K562 (cell line): ENCODE data around the gene ZBTB46. TPM values are rescaled to one million over a fixed set of nuclear protein-coding genes. Genes with fewer than 3 reads are reported as not detected.

Experiments used
- CBFB ChIP-seq: sonication (generic); formaldehyde crosslinking; IDR thresholded peaks from 2 replicates; pipeline ENCODE4 v1.4.0; 2020; ENCODE audit warnings: mild to moderate bottlenecking, missing genetic modification reagents
- CC2D1A ChIP-seq: fragments of 450-650 bp; IDR thresholded peaks from 2 replicates; pipeline ENCODE4 v1.6.1; 2017; ENCODE audit warnings: mild to moderate bottlenecking
- ESRRB ChIP-seq: fragments of 250-450 bp; sonication (Bioruptor Pico); IDR thresholded peaks from 2 replicates; pipeline ENCODE4 v1.5.0; 2020; ENCODE audit warnings: mild to moderate bottlenecking, moderate library complexity, borderline replicate concordance
- HDAC1 ChIP-seq, 2 experiments: fragments of 450-650 bp; IDR thresholded peaks; 2 replicates each; pipeline ENCODE4 v1.6.1; 2016 to 2017; ENCODE audit warnings: inconsistent platforms in 1 of 2, mild to moderate bottlenecking in 1 of 2, moderate library complexity in 1 of 2
- HMG20B ChIP-seq: fragments of 250-450 bp; sonication (Bioruptor Pico); IDR thresholded peaks from 2 replicates; pipeline ENCODE4 v1.5.0; 2021; ENCODE audit warnings: mild to moderate bottlenecking
- HSF4 ChIP-seq: fragments of 250-450 bp; sonication (Bioruptor Pico); IDR thresholded peaks from 2 replicates; pipeline ENCODE4 v2.1.2; 2022; ENCODE audit warnings: mild to moderate bottlenecking, moderate library complexity, borderline replicate concordance
- MAFK ChIP-seq: IDR thresholded peaks from 2 replicates; pipeline ENCODE4 v1.6.1; 2011; ENCODE audit warnings: low read length, improper control_type of control experiment
- SNRNP70 ChIP-seq: fragments of 200-400 bp; formaldehyde crosslinking; optimal IDR thresholded peaks from 2 replicates; pipeline ENCODE3; 2017; ENCODE audit warnings: low read depth, low read length
- TARDBP ChIP-seq: fragments of 450-650 bp; IDR thresholded peaks from 2 replicates; pipeline ENCODE4 v1.6.1; 2016
- VEZF1 ChIP-seq: fragments of 200-800 bp; sonication (Bioruptor generic); IDR thresholded peaks from 2 replicates; pipeline ENCODE4 v1.6.1; 2017; ENCODE audit warnings: missing genetic modification characterization, missing compliant biosample characterization
- ZNF197 ChIP-seq: fragments of 200-800 bp; sonication (Bioruptor generic); IDR thresholded peaks from 2 replicates; pipeline ENCODE4 v1.6.1; 2016; ENCODE audit warnings: low read depth, missing genetic modification characterization, missing compliant biosample characterization
- ZNF263 ChIP-seq: sonication (generic); formaldehyde crosslinking; IDR thresholded peaks from 2 replicates; pipeline ENCODE4 v1.8.0; 2022; ENCODE audit warnings: mild to moderate bottlenecking, missing genetic modification reagents, borderline replicate concordance
- polyA plus RNA-seq, 8 experiments: library from polyadenylated mRNA; depleted of rRNA in 4 of 8; stranded (reverse) in 5 of 8; unstranded in 3 of 8; fragments of >200 nt; fragmentation: Nextera tagmentation in 2 of 8; fragmentation: Illumina TruSeq in 1 of 8; extraction: Ambion mirVana in 2 of 8; extraction: Trizol in 1 of 8; gene quantifications; 2 replicates each; pipeline versions ENCODE4 v1.2.1 to v1.2.3, GENCODE V29; 2011 to 2014; ENCODE audit warnings: inconsistent platforms in 1 of 8, missing spikeins in 1 of 8
- total RNA-seq, 7 experiments: library from RNA; depleted of rRNA in 6 of 7; stranded (reverse); fragments of >200 nt in 6 of 7; fragmentation: Illumina TruSeq in 2 of 7; extraction: Trizol in 2 of 7; gene quantifications; 2 replicates each; pipeline versions ENCODE4 v1.2.1 to v1.2.3, GENCODE V29; 2011 to 2021; ENCODE audit warnings: low replicate concordance in 1 of 7
- TF ChIP-seq, protein P1 (sequence below): sonication (generic); formaldehyde crosslinking; IDR thresholded peaks from 2 replicates; pipeline ENCODE4 v1.8.0; 2023; ENCODE audit warnings: mild to moderate bottlenecking, missing genetic modification reagents
- TF ChIP-seq, protein P2 (sequence below): fragments of 250-450 bp; sonication (Bioruptor Pico); IDR thresholded peaks from 2 replicates; pipeline ENCODE4 v1.9.0; 2021; ENCODE audit warnings: mild to moderate bottlenecking
- TF ChIP-seq, protein P3 (sequence below): fragments of 450-650 bp; IDR thresholded peaks from 2 replicates; pipeline ENCODE4 v1.6.1; 2017; ENCODE audit warnings: antibody characterized with exemption, mild to moderate bottlenecking
- TF ChIP-seq, protein P4 (sequence below): fragments of 450-650 bp; IDR thresholded peaks from 2 replicates; pipeline ENCODE4 v1.6.1; 2016; ENCODE audit warnings: missing biosample characterization, missing genetic modification characterization

The ZBTB46 gene
- total and polyA plus RNA-seq, 9 of the 15 experiments (the other 6 are each of a cell fraction or from before 2014, with no cell fraction given) = 0.29 to 4.1 (median 1.1) TPM

GRCh38 chr20:63740070-63740626, 90.9 kb downstream of the ZBTB46 start (continued):
- TF ChIP-seq, protein P1, sequence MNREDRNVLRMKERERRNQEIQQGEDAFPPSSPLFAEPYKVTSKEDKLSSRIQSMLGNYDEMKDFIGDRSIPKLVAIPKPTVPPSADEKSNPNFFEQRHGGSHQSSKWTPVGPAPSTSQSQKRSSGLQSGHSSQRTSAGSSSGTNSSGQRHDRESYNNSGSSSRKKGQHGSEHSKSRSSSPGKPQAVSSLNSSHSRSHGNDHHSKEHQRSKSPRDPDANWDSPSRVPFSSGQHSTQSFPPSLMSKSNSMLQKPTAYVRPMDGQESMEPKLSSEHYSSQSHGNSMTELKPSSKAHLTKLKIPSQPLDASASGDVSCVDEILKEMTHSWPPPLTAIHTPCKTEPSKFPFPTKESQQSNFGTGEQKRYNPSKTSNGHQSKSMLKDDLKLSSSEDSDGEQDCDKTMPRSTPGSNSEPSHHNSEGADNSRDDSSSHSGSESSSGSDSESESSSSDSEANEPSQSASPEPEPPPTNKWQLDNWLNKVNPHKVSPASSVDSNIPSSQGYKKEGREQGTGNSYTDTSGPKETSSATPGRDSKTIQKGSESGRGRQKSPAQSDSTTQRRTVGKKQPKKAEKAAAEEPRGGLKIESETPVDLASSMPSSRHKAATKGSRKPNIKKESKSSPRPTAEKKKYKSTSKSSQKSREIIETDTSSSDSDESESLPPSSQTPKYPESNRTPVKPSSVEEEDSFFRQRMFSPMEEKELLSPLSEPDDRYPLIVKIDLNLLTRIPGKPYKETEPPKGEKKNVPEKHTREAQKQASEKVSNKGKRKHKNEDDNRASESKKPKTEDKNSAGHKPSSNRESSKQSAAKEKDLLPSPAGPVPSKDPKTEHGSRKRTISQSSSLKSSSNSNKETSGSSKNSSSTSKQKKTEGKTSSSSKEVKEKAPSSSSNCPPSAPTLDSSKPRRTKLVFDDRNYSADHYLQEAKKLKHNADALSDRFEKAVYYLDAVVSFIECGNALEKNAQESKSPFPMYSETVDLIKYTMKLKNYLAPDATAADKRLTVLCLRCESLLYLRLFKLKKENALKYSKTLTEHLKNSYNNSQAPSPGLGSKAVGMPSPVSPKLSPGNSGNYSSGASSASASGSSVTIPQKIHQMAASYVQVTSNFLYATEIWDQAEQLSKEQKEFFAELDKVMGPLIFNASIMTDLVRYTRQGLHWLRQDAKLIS (CRISPR knock-in tag) = peak; percentile 55; the same call in 1 of the 2 replicates
- TF ChIP-seq CBFB (CRISPR knock-in tag) (no peak), MAFK (no peak), HDAC1 (IDR thresholded peaks at IDR 0.05) (no peak), ZNF263 (CRISPR knock-in tag) (no peak), HSF4 (CRISPR knock-in tag) (no peak), ESRRB (CRISPR knock-in tag) (no peak), VEZF1 (CRISPR knock-in tag) (no peak; the same call in 1 of the 2 replicates), SNRNP70 (no peak), ZNF197 (CRISPR knock-in tag) (0 out of 2 replicates have a peak, but pooled peaks have one; percentile 11), TARDBP (peak; percentile 29; the same call in 1 of the 2 replicates), CC2D1A (no peak), HMG20B (CRISPR knock-in tag) (no peak)
- TF ChIP-seq, protein P2, sequence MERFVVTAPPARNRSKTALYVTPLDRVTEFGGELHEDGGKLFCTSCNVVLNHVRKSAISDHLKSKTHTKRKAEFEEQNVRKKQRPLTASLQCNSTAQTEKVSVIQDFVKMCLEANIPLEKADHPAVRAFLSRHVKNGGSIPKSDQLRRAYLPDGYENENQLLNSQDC (CRISPR knock-in tag) = no peak
- TF ChIP-seq, protein P3, sequence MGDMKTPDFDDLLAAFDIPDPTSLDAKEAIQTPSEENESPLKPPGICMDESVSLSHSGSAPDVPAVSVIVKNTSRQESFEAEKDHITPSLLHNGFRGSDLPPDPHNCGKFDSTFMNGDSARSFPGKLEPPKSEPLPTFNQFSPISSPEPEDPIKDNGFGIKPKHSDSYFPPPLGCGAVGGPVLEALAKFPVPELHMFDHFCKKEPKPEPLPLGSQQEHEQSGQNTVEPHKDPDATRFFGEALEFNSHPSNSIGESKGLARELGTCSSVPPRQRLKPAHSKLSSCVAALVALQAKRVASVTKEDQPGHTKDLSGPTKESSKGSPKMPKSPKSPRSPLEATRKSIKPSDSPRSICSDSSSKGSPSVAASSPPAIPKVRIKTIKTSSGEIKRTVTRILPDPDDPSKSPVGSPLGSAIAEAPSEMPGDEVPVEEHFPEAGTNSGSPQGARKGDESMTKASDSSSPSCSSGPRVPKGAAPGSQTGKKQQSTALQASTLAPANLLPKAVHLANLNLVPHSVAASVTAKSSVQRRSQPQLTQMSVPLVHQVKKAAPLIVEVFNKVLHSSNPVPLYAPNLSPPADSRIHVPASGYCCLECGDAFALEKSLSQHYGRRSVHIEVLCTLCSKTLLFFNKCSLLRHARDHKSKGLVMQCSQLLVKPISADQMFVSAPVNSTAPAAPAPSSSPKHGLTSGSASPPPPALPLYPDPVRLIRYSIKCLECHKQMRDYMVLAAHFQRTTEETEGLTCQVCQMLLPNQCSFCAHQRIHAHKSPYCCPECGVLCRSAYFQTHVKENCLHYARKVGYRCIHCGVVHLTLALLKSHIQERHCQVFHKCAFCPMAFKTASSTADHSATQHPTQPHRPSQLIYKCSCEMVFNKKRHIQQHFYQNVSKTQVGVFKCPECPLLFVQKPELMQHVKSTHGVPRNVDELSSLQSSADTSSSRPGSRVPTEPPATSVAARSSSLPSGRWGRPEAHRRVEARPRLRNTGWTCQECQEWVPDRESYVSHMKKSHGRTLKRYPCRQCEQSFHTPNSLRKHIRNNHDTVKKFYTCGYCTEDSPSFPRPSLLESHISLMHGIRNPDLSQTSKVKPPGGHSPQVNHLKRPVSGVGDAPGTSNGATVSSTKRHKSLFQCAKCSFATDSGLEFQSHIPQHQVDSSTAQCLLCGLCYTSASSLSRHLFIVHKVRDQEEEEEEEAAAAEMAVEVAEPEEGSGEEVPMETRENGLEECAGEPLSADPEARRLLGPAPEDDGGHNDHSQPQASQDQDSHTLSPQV = peak; percentile 30; the same call in 1 of the 2 replicates
- TF ChIP-seq, protein P4, sequence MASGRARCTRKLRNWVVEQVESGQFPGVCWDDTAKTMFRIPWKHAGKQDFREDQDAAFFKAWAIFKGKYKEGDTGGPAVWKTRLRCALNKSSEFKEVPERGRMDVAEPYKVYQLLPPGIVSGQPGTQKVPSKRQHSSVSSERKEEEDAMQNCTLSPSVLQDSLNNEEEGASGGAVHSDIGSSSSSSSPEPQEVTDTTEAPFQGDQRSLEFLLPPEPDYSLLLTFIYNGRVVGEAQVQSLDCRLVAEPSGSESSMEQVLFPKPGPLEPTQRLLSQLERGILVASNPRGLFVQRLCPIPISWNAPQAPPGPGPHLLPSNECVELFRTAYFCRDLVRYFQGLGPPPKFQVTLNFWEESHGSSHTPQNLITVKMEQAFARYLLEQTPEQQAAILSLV = no peak
